Hematopoietic multipotent progenitor cell (in vitro differentiated cells): ENCODE results near the gene DLX3. TPM values are rescaled to one million over a fixed set of nuclear protein-coding genes. Genes with fewer than 3 reads are reported as not detected.
"Not testable (repeated sequence)": the region's sequence is repeated elsewhere in the genome, so short reads cannot be mapped to it uniquely, and the experiment has no call there.

ENCODE experiments used
- DNase-seq, 3 donors: peaks; one replicate each; pipeline ENCODE4 v3.0.0-alpha.2; 2011 to 2015; ENCODE audit warnings: low read depth in 2 of 3, low spot score in 2 of 3
- total RNA-seq: library from RNA; depleted of rRNA; stranded (reverse); fragments of >200 nt; gene quantifications from one replicate; pipeline ENCODE4 v1.2.3, GENCODE V29; 2012

Gene DLX3
- not detected for total RNA-seq

DNA sequence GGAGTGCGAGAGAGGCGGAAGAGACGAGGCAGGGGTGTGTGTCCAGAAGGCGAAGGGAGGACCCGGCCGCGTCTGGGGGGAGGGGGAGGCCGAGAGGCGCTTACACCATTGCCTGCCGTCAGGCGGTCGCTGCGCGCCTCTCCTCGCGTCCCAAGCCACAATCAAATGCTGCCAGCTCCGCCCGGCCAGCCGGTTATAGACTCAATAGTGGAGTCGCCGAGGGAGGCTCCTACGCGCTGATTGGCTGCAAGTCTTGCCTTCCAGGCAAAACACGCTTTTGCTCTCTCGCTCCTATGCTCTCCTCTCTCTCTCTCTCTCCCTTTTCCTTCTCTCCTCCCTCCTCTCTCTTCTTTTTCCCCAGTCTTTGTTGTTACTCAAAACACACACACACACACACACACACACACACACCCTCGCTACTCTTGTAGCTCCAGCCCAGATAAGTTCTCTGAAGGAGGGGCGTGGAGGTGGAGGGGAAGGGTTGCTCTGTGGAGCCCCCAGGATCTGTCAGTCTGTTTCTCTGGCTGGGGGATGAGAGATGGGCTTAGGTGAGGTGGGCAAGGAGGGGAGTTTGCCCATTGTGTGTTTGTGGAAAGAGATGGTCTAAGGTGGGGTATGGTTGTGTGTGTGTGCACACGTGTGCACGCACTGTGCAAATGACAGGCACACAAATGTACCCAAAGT, at the start of gene DLX3:
DLX3 (minus strand) TSS at position 170 of the 684 bp plus-strand sequence. CDS start 226 bp downstream, outside the sequence.
- DNase-seq = peak in 1 of 3 donors; percentile 63

- DNase-seq = no peak
These were observed 49.5 kb upstream of the DLX3 start for GRCh38 chr17:50044483-50044882.

- DNase-seq = no peak
These were observed 48.5 kb upstream of the DLX3 start for GRCh38 chr17:50043290-50044148.

GRCh38 chr17:50042211-50042610, 47.2 kb upstream of the DLX3 start:
- no peak for DNase-seq

DNA sequence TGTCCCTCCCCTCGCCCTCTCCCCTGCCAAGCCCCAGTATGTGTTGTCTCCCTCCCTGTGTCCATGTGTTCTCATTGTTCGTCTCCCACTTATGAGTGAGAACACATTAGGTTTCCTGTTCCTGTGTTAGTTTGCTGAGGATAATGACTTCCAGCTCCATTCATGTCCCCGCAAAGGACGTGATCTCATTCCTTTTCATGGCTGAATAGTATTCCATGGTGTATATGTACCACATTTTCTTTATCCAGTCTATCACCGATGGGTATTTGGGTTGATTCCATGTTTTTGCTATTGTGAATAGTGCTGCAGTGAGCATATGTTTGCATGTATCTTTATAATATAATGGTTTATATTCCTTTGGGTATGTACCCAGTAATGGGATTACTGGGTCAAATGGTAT, 45.5 kb upstream of the DLX3 start:
- DNase-seq = not testable (repeated sequence)

DNA sequence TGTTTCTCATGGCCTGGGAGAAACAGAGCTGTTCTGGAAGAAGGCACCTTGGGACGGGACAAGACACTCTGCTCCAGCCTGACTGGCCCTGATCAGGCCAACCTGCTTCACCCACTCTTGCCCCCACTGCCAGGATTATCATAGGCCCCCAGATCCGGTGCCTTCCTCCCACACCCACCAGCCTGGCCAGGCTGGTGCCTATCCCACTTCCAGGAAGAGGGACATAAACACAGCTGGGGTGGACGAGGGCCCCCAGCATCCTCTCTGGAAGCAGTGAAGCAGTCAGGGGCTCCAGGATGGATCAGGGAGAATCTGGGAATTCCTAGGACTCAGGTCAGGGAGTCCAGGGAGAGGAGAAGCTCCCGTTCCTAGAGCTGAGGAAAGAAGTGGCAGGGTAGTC, 44.0 kb upstream of the DLX3 start:
- DNase-seq = no peak

GRCh38 chr17:50037321-50038107, 42.5 kb upstream of the DLX3 start:
- no peak for DNase-seq

DNA sequence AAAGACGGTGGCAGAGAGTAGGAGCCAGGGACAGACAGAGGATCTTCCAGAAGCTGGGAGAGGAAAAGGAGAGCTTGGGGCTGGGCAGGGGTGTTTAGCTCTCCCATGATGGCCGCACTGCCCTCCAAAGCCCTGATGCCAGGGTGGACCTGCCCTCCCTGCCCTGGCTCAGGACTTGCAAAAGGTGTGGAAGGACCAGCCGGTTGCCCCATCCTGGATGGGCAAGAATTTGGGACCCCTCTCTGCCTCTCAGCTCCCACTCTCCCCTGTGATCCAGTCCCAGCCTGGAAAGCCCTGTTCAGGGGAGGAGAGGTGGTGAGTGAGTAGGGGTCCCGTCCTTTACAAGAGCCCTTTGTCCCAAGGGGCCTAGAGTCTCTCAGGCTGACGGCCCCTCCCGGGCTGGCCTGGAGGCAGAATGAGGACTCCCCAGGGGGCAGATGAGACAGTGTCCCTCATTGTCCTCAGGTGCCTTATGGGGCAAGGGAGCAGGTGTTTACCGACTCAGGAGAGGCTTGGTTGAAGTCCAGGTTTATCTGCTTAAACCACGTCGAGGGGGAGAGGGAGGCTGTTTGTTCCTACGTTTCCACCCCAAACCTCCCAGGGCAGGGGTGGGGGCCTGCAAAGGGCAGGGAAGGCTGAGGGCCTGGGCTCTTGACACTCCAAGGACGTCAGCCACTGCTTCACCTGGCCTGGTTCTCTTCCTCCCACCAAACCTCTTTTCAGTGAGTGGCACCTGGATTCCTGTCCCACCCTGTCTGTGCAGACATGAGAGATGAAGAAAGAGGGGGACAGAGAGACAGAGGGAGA, 41.6 kb upstream of the DLX3 start:
- no peak for DNase-seq

DNA sequence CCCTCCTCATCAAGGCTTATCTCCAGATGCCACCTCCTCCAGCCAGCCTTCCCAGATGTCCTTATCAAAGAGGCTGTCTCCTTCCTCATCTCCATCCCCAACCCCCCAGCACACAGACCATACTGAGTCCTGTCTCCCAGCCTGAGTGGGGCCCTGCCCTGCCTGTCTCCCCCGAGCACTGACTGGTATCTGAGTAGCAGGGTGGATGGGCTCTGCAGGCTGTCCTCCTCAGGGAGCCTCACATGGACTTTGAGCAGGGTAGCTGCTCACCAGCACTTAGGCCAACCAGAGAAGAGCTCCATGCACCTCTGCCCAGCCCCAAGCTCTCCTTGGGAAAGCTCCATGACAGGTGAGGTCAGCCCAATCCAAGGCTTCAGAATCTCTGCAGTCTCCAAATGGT, 40.9 kb upstream of the DLX3 start:
- no peak for DNase-seq

DNA sequence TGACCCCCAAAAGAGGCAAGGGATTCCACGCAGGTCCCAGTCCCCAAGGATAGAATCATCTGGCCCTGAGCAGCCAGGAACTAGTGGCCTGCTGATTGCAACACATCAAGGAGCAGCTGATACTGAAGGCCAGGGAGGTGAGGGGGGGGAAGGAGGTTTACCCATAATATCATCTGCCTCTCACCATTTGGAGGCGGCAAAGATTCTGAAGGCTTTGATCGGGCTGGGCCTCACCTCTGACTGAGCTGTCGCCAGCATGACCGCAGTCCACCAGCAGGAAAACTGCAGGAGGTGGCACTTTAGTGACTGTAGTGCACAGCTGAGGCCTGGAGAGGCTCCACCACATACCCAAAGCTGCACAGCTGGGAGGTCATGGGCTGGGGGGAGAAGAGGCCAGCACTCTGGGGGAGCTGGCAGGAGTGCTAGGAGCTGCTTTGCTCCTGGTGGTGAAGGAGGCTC, 40.4 kb upstream of the DLX3 start:
- no peak for DNase-seq

- DNase-seq = no peak
These were observed 39.7 kb upstream of the DLX3 start for GRCh38 chr17:50034498-50035364.

DNA sequence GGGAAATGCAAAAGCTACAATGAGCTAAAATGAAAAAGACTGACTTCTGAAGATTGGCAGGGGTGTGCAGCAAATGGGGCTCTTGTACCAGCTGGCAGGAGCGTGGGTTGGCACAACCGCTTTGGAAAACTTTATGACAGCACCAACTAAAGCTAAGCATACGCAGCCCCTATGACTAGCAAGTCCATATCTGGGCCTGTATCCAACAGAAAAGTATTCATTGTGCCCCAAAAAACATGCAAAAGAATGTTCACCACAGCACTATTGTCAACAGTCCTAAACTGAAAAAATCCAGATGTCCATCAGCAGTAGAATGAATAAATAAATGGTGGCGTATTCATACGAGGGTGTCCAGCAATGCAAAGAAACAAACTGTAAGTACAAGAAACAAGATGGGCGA, 38.3 kb upstream of the DLX3 start:
- no peak for DNase-seq

DNA sequence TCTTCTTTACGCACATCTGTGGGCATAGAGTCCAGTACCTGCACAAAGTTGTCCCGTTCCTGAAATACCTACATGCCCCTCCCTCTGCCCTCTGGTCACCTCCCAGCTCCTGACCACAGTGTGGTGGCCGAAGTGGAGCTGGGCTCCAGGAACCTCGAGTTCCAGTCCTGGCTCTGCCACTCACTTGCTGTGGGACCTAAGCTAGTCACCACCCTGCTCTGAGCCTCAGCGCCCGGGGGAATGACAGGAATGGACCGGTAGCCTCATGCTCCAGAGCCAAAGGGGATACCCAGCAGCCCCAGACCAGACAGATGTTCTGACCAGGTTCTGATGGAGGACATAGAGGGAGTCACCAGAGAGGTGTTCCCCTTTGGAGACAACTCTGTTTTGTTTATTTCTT, 34.2 kb upstream of the DLX3 start:
- DNase-seq = no peak

GRCh38 chr17:50028736-50029120, 33.7 kb upstream of the DLX3 start:
- no peak for DNase-seq

- peak in 2 of 3 donors; percentile 93 to 95 for DNase-seq
These were observed 33.1 kb upstream of the DLX3 start for GRCh38 chr17:50027881-50028735.

DNA sequence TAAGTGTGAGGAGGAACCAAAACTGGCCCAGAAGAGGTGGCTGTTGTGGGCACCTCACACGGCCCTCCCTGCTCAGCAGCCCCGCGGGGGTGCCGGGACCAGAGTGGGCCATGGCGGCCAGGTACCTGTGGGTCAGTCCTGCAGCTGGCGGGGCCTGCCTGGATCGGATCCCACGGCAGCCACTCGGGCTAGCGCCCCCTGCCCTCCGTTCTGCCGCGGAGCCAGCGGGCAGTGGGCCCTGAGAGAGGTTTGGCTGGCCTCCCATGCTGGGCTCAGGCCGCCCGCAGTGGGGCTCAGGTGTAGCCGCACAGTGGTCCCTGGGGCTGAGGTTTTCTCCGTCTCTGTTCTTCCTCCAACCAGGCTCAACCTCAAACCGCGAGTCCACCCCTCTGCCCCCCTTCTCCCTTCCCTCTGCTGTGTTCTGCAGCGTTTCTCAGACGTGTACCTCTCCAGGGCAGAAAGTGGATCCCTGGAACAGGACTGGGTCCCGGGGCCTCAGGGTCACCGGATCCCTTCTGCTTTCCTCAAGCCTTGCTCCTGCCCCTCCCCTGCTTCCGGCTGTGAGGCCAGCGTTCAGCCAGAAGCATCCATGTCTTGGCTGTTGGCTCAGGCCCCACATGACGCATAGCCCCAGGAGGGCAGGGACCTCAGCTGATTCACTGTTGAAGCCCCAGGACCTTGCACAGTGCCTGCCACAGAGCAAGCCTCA, 32.3 kb upstream of the DLX3 start:
- peak in 2 of 3 donors; percentile 55 to 82 for DNase-seq

GRCh38 chr17:50026837-50027171, 31.8 kb upstream of the DLX3 start:
- DNase-seq = peak; percentile 56 to 70 (median 62)
